A172 (cell line): Measurements from ENCODE around the gene KICS2. TPM values are rescaled to one million over a fixed set of nuclear protein-coding genes. Genes with fewer than 3 reads are reported as not detected.

Experiments used
- DNase-seq: peaks from one replicate; pipeline ENCODE4 v3.0.0-alpha.2; 2015; ENCODE audit warnings: low spot score
- total RNA-seq: library from RNA; depleted of rRNA; stranded (reverse); fragments of >200 nt; shearing (Covaris generic); gene quantifications from 2 replicates; pipeline ENCODE4 v1.2.3, GENCODE V29; 2014; rRNA removed

Gene KICS2
- total RNA-seq, 1 experiment from 2014 or later: 7.8 TPM

- no peak for DNase-seq
These were observed 48.6 kb downstream of the KICS2 start for GRCh38 chr12:64173456-64173855.

Other genes starting within 250 kb of the KICS2 start
- 0.41 TPM in 1 of 2 replicates, not detected in the other for gene C12orf56, start 168.5 kb upstream of the KICS2 start, total RNA-seq
- 81.7 and 97.4 TPM in 2 replicates for gene XPOT, start 182.1 kb upstream of the KICS2 start, total RNA-seq
- gene TBK1, start 229.8 kb upstream of the KICS2 start, total RNA-seq: 40.9 and 43.8 TPM in 2 replicates